GM12878 (cell line): ENCODE results near the gene BUD23. TPM values are rescaled to one million over a fixed set of nuclear protein-coding genes. Genes with fewer than 3 reads are reported as not detected.

ENCODE experiments used
- ATAC-seq: fragments of 200-7000 bp; cut with Tn5 transposase; 3 replicates; pipeline ENCODE4 v1.9.1; 2020; ENCODE audit warnings: mild to moderate bottlenecking, moderate library complexity
- BruUV-seq: library from RNA; stranded (reverse); fragments of 400-500 nt; replicated peaks from 2 replicates; lab custom pipeline; 2021; lab: Mats Ljungman, UMichigan
- CTCF ChIA-PET: fragments of 300-600 bp; sonication (Branson Sonifier 250); formaldehyde crosslinking; extraction: SDS; loops from one replicate; lab custom pipeline; 2021; ENCODE audit warnings: inconsistent platforms; lab: Yijun Ruan, JAX
- POLR2A ChIA-PET: fragments of 350-600 bp; formaldehyde crosslinking; extraction: SDS; loops from one replicate; lab custom pipeline; 2021; ENCODE audit warnings: inconsistent platforms; lab: Charles Lee
- RAD21 ChIA-PET: fragments of 300-600 bp; sonication (Branson Sonifier 250); formaldehyde crosslinking; loops from one replicate; lab custom pipeline; 2023; ENCODE audit warnings: antibody characterized with exemption; ENCODE audit not compliant: unreplicated experiment; lab: Charles Lee
- SMC1A ChIA-PET: fragments of 300-600 bp; sonication (Branson Sonifier 250); formaldehyde crosslinking; loops from one replicate; lab custom pipeline; 2023; ENCODE audit not compliant: unreplicated experiment, uncharacterized antibody; lab: Charles Lee
- DNase-seq: peaks from one replicate; pipeline ENCODE4 v3.0.0-alpha.2; 2011; ENCODE audit warnings: low read depth, low spot score
- FAIRE-seq: peaks from 3 replicates; lab custom pipeline; 2011; peaks lifted over from hg19 to GRCh38; lab: Jason Lieb, UNC
- H2AFZ ChIP-seq: 2 replicates; pipeline ENCODE4 v1.6.0; 2011; ENCODE audit warnings: low read depth, low read length, control low read depth; ENCODE audit not compliant: control insufficient read depth
- H3K27ac ChIP-seq: 2 replicates; pipeline ENCODE4 v1.5.1; 2011; ENCODE audit warnings: control low read depth; ENCODE audit not compliant: control insufficient read depth, insufficient read depth
- H3K27me3 ChIP-seq, 2 experiments: replicated peaks in 1 of 2; 2 replicates each; pipeline versions ENCODE4 v1.6.0 to v1.6.1; 2011; ENCODE audit warnings: low read length in 1 of 2; ENCODE audit not compliant: control insufficient read depth in 2 of 2, insufficient read depth in 2 of 2
- H3K36me3 ChIP-seq, 2 experiments: 2 replicates each; pipeline ENCODE4 v1.5.1; 2011; ENCODE audit warnings: low read length in 1 of 2; ENCODE audit not compliant: control insufficient read depth in 2 of 2, insufficient read depth in 2 of 2
- H3K4me1 ChIP-seq: 2 replicates; pipeline ENCODE4 v1.6.1; 2011; ENCODE audit warnings: mild to moderate bottlenecking, low read length, moderate library complexity, mixed read lengths; ENCODE audit not compliant: control insufficient read depth, insufficient read depth
- H3K4me2 ChIP-seq: 2 replicates; pipeline ENCODE4 v1.6.0; 2011; ENCODE audit warnings: control low read depth; ENCODE audit not compliant: control insufficient read depth, insufficient read depth
- H3K4me3 ChIP-seq: fragments of 200-600 bp; sonication (generic); 2 replicates; pipeline ENCODE4 v1.5.1; 2016
- H3K79me2 ChIP-seq: 2 replicates; pipeline ENCODE4 v1.6.0; 2011; ENCODE audit warnings: low read length; ENCODE audit not compliant: control insufficient read depth, insufficient read depth
- H3K9ac ChIP-seq: 2 replicates; pipeline ENCODE4 v1.8.0; 2011; ENCODE audit warnings: low read length, control low read depth, mixed read lengths; ENCODE audit not compliant: control insufficient read depth, insufficient read depth
- H3K9me3 ChIP-seq: replicated peaks from 3 replicates; pipeline ENCODE4 v1.5.1; 2011; ENCODE audit warnings: mild to moderate bottlenecking, low read length; ENCODE audit not compliant: control insufficient read depth, insufficient read depth
- H4K20me1 ChIP-seq: 2 replicates; pipeline ENCODE4 v1.6.0; 2011; ENCODE audit not compliant: control insufficient read depth, insufficient read depth
- CEBPB ChIP-seq, 2 experiments: fragments of 150-350 bp in 1 of 2; IDR thresholded peaks; 2 replicates each; pipeline ENCODE4 v1.6.1; 2012 to 2014; ENCODE audit warnings: low read depth in 2 of 2, low read length in 2 of 2, borderline replicate concordance in 1 of 2, inconsistent platforms in 1 of 2
- FOS ChIP-seq: IDR thresholded peaks from 3 replicates; pipeline ENCODE4 v1.6.1; 2011; ENCODE audit warnings: borderline replicate concordance; ENCODE audit not compliant: insufficient read length; ENCODE audit errors: extremely low read depth
- GATAD2B ChIP-seq: fragments of 450-650 bp; conservative IDR thresholded peaks from 2 replicates; pipeline ENCODE4 v1.6.1; 2017; ENCODE audit warnings: low read depth, mild to moderate bottlenecking, moderate library complexity
- IKZF1 ChIP-seq: fragments of 450-650 bp; conservative IDR thresholded peaks from 2 replicates; pipeline ENCODE4 v1.6.1; 2017; ENCODE audit warnings: antibody characterized with exemption, mild to moderate bottlenecking
- IRF4 ChIP-seq: IDR thresholded peaks from 2 replicates; pipeline ENCODE4 v1.6.1; 2011; ENCODE audit warnings: low read depth, low read length
- LARP7 ChIP-seq: fragments of 450-650 bp; IDR thresholded peaks from 2 replicates; pipeline ENCODE4 v1.6.1; 2017; ENCODE audit warnings: mild to moderate bottlenecking
- MYB ChIP-seq: fragments of 150-350 bp; IDR thresholded peaks from 2 replicates; pipeline ENCODE4 v1.6.1; 2014; ENCODE audit warnings: mild to moderate bottlenecking, low read depth, low read length, borderline replicate concordance
- NFIC ChIP-seq: IDR thresholded peaks from 2 replicates; pipeline ENCODE4 v1.6.1; 2012; ENCODE audit warnings: low read depth, mild to moderate bottlenecking, inconsistent platforms, low read length, moderate library complexity
- NR2C1 ChIP-seq: fragments of 450-650 bp; IDR thresholded peaks from 2 replicates; pipeline ENCODE4 v1.6.1; 2017; ENCODE audit warnings: antibody characterized with exemption, mild to moderate bottlenecking, moderate library complexity
- POLR2A ChIP-seq: IDR thresholded peaks from 2 replicates; pipeline ENCODE4 v1.6.1; 2011; ENCODE audit warnings: low read depth, mild to moderate bottlenecking, low read length
- POU2F2 ChIP-seq: IDR thresholded peaks from 3 replicates; pipeline ENCODE4 v1.6.1; 2011; ENCODE audit warnings: low read depth, mild to moderate bottlenecking, low read length, borderline replicate concordance
- RAD21 ChIP-seq: IDR thresholded peaks from 2 replicates; pipeline ENCODE4 v1.6.1; 2011; ENCODE audit warnings: mild to moderate bottlenecking, low read depth, low read length, moderate library complexity; ENCODE audit not compliant: insufficient read depth
- TCF7 ChIP-seq: IDR thresholded peaks from 2 replicates; pipeline ENCODE4 v1.6.1; 2014; ENCODE audit warnings: antibody characterized with exemption, borderline replicate concordance
- ZNF622 ChIP-seq: fragments of 450-650 bp; IDR thresholded peaks from 2 replicates; pipeline ENCODE4 v1.6.1; 2017; ENCODE audit warnings: mild to moderate bottlenecking, inconsistent platforms
- WGBS: methylation state at CpG from one replicate; pipeline ENCODE4 v1.1.6; 2016; ENCODE audit warnings: low lambda C conversion rate; ENCODE audit not compliant: insufficient replicate concordance, insufficient coverage; ENCODE audit errors: missing lambda C conversion rate; 5-methylcytosine and 5-hydroxymethylcytosine counted together
- in situ Hi-C: fragments of 300-500 bp; cut with MboI; formaldehyde crosslinking; loops from 9 replicates; pipeline ENCODE4 v1.14.3; 2018; ENCODE audit warnings: mixed read lengths
- intact Hi-C: fragments of 100-400 bp; cut with micrococcal nuclease; formaldehyde crosslinking; loops from one replicate; pipeline ENCODE4 v1.14.2; 2022; ENCODE audit not compliant: unreplicated experiment
- polyA plus RNA-seq, 11 experiments: library from polyadenylated mRNA; depleted of rRNA in 4 of 11; unstranded in 6 of 11; stranded (reverse) in 5 of 11; fragments of >200 nt; fragmentation: Nextera tagmentation in 4 of 11; fragmentation: Illumina TruSeq in 1 of 11; extraction: Ambion mirVana in 4 of 11; extraction: Trizol in 1 of 11; gene quantifications; 1 replicate in 1 of 11; 2 replicates in 10 of 11; pipeline versions ENCODE4 v1.2.1 to v1.2.3, GENCODE V29; 2011 to 2016; ENCODE audit warnings: inconsistent platforms in 2 of 11, missing spikeins in 2 of 11, low read depth in 1 of 11
- total RNA-seq, 4 experiments: library from RNA; depleted of rRNA in 3 of 4; stranded (reverse); fragments of >200 nt in 3 of 4; fragmentation: Illumina TruSeq in 1 of 4; extraction: Trizol in 1 of 4; gene quantifications; 2 replicates each; pipeline versions ENCODE4 v1.2.1 to v1.2.3, GENCODE V29; 2013 to 2021
- TF ChIP-seq, protein P1 (sequence below), 3 experiments: IDR thresholded peaks in 2 of 3; conservative IDR thresholded peaks in 1 of 3; 2 replicates each; pipeline ENCODE4 v1.5.1; 2011; ENCODE audit warnings: low read depth in 3 of 3, low read length in 3 of 3, mild to moderate bottlenecking in 3 of 3, control low read depth in 2 of 3, moderate library complexity in 2 of 3, inconsistent platforms in 1 of 3, mixed read lengths in 1 of 3; ENCODE audit not compliant: control insufficient read depth in 2 of 3, insufficient read depth in 1 of 3; ENCODE audit errors: extremely low read depth in 1 of 3
- TF ChIP-seq, protein P2 (sequence below): IDR thresholded peaks from 2 replicates; pipeline ENCODE4 v1.6.1; 2011; ENCODE audit warnings: mild to moderate bottlenecking, low read depth, low read length, moderate library complexity; ENCODE audit not compliant: insufficient replicate concordance
- TF ChIP-seq, protein P3 (sequence below): fragments of 450-650 bp; conservative IDR thresholded peaks from 2 replicates; pipeline ENCODE4 v1.6.1; 2017; ENCODE audit warnings: mild to moderate bottlenecking, moderate library complexity

Gene BUD23
- total and polyA plus RNA-seq, 10 of the 15 experiments (the other 5 are each of a cell fraction or from before 2014, with no cell fraction given) = 36.4 to 138 (median 99.5) TPM

DNA sequence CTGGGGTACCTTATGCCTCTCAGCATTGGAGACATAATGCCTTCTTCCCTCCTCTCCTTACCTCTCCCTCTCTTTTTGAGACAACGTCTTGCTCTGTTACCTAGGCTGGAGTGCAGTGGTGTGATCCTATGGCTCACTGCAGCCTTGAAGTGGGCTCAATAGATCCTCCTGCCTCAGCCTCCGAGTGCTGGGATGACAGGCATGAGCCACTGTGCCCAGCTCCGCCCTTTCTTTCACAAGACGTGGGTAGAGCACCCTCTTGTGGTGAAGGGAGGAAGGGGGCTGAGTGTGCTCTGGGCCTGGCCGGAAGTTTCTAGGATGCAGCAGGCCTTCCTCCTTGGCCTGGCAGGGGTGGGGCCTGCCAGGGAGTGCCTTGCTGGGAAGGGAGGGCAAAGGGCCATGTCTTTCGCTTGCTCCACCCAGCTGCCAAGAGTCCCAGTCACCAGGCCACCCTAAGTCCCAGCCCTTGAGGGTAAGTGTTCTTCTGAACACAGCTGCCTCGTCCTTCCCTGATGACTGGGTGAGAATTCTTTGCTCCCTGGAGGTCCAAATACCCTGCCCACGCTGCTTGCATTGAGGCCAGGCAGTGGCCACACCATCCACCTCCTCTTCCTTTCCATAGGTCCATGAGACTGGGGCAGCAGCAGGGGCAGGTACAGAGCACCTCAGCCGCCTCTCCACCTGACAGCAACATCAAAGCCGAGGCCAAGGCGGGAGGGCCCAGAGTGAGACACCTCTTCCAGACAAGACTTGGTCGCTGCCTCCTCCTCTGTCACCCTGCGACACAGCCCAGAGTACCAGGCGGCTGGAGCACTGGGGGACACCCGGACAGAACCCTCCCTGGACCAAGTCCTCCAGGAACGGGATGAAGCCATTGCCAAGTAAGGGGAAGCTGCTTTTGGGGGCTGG lies 51.5 kb downstream of the BUD23 start (continued):
- TF ChIP-seq, protein P1, sequence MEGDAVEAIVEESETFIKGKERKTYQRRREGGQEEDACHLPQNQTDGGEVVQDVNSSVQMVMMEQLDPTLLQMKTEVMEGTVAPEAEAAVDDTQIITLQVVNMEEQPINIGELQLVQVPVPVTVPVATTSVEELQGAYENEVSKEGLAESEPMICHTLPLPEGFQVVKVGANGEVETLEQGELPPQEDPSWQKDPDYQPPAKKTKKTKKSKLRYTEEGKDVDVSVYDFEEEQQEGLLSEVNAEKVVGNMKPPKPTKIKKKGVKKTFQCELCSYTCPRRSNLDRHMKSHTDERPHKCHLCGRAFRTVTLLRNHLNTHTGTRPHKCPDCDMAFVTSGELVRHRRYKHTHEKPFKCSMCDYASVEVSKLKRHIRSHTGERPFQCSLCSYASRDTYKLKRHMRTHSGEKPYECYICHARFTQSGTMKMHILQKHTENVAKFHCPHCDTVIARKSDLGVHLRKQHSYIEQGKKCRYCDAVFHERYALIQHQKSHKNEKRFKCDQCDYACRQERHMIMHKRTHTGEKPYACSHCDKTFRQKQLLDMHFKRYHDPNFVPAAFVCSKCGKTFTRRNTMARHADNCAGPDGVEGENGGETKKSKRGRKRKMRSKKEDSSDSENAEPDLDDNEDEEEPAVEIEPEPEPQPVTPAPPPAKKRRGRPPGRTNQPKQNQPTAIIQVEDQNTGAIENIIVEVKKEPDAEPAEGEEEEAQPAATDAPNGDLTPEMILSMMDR (IDR thresholded peaks at IDR 0.05 in 2 of 3, conservative IDR thresholded peaks at IDR 0.05 in 1 of 3; ENCODE audit: control insufficient read depth in 2 of 3, extremely low read depth in 1 of 3, insufficient read depth in 1 of 3, low read depth in 3 of 3, low read length in 3 of 3) = peak; percentile 86 to 93 (median 89)
- peak; percentile 49; the same call in 1 of the 2 replicates for TF ChIP-seq LARP7
- TF ChIP-seq NR2C1 = no peak
- TF ChIP-seq POLR2A = no peak; the same call in 1 of the 2 replicates
- peak; percentile 78 for TF ChIP-seq RAD21
- TF ChIP-seq, protein P2, sequence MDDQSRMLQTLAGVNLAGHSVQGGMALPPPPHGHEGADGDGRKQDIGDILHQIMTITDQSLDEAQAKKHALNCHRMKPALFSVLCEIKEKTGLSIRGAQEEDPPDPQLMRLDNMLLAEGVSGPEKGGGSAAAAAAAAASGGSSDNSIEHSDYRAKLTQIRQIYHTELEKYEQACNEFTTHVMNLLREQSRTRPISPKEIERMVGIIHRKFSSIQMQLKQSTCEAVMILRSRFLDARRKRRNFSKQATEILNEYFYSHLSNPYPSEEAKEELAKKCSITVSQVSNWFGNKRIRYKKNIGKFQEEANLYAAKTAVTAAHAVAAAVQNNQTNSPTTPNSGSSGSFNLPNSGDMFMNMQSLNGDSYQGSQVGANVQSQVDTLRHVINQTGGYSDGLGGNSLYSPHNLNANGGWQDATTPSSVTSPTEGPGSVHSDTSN = peak; percentile 65
- TF ChIP-seq IRF4 = peak; percentile 19; the same call in 1 of the 2 replicates

DNA sequence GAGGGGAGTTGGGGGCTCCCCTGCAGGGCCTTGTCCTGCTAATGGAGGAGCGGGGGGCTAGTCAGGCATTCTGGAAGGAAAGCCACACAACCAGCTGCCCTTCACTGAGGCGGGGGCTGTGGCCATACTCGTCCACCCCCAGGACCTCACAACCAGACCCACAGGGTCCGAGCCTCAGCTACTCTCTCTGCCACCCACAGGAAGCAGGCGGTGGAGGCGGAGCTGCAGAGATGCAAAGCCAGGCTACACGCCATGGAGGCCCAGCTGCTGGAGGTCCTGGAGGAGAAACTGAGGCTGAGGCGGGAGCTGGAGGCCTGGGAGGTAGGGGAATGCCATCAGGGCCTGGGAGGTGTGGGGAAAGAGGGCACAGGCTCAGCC lies 52.1 kb downstream of the BUD23 start:
- intact Hi-C loops = loop anchor here (2.0 to 10.0 kb wide), 3 partner anchors 119 to 211 kb away; partner anchors contain the start of gene BAZ1B
- Histone ChIP-seq H3K27me3 (no peaks in the 10 kb centered on the region), H3K9ac (no peak overlapping the region), H3K79me2 (no peaks in the 10 kb centered on the region; the same call in 1 of the 2 replicates), H3K4me1 (no peaks in the 10 kb centered on the region; the same call in 1 of the 2 replicates), H3K4me3 (no peak overlapping the region), H2AFZ (no peak overlapping the region), H3K27ac (no peak overlapping the region), H3K9me3 (no peaks in the 10 kb centered on the region), H4K20me1 (no peaks in the 10 kb centered on the region), H3K36me3 (peaks cover 0 to 8% of the 10 kb centered on the region in 2 experiments; a peak in 3 of 4 replicates), H3K4me2 (no peak overlapping the region)
- SMC1A ChIA-PET = interaction anchor here (1.1 to 3.8 kb wide), 3 partner anchors 129 to 230 kb away, joined by 3 to 13 read pairs (median 3); no protein-coding TSS in a partner anchor
- WGBS = 88% methylated on average over 6 of the region's 8 CpGs
- DNase-seq (no peak), ATAC-seq (no peak), FAIRE-seq (no peak)
- RAD21 ChIA-PET = interaction anchor here (0.9 to 2.1 kb wide), 3 partner anchors 129 to 353 kb away, joined by 3 to 13 read pairs (median 3); no protein-coding TSS in a partner anchor
- in situ Hi-C loops = no loop called here
- no TSS peak for BruUV-seq
- POLR2A ChIA-PET = no interaction called here
- CTCF ChIA-PET = interaction anchor here (0.7 to 3.8 kb wide), 14 partner anchors 10 to 820 kb away, joined by 3 to 21 read pairs (median 4); no protein-coding TSS in a partner anchor
- TF ChIP-seq GATAD2B = no peak
- TF ChIP-seq POU2F2 = no peak
- no peak for TF ChIP-seq TCF7
- TF ChIP-seq ZNF622 = no peak
- TF ChIP-seq CEBPB (IDR thresholded peaks at IDR 0.05; ENCODE audit: borderline replicate concordance in 1 of 2, low read depth in 2 of 2, low read length in 2 of 2) = no peak
- TF ChIP-seq IKZF1 = no peak
- no peak for TF ChIP-seq FOS
- no peak for TF ChIP-seq MYB
- TF ChIP-seq, protein P3, sequence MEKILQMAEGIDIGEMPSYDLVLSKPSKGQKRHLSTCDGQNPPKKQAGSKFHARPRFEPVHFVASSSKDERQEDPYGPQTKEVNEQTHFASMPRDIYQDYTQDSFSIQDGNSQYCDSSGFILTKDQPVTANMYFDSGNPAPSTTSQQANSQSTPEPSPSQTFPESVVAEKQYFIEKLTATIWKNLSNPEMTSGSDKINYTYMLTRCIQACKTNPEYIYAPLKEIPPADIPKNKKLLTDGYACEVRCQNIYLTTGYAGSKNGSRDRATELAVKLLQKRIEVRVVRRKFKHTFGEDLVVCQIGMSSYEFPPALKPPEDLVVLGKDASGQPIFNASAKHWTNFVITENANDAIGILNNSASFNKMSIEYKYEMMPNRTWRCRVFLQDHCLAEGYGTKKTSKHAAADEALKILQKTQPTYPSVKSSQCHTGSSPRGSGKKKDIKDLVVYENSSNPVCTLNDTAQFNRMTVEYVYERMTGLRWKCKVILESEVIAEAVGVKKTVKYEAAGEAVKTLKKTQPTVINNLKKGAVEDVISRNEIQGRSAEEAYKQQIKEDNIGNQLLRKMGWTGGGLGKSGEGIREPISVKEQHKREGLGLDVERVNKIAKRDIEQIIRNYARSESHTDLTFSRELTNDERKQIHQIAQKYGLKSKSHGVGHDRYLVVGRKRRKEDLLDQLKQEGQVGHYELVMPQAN = no peak
- no peak for TF ChIP-seq NFIC
